GM21737 (cell line): ENCODE results near the gene WWTR1.

ENCODE experiments used
- ATAC-seq: cut with Tn5 transposase; IDR thresholded peaks from one replicate; pipeline ENCODE4 v1.9.1; 2021; ENCODE audit warnings: mild to moderate bottlenecking, moderate library complexity; ENCODE audit not compliant: unreplicated experiment

Gene WWTR1

GRCh38 chr3:149657926-149658743, at the start of gene WWTR1:
Gene WWTR1, minus strand, starts transcription at chr3:149658025. Its CDS starts 719 bp downstream, at chr3:149657306.
- ATAC-seq: peak; percentile 77

DNA sequence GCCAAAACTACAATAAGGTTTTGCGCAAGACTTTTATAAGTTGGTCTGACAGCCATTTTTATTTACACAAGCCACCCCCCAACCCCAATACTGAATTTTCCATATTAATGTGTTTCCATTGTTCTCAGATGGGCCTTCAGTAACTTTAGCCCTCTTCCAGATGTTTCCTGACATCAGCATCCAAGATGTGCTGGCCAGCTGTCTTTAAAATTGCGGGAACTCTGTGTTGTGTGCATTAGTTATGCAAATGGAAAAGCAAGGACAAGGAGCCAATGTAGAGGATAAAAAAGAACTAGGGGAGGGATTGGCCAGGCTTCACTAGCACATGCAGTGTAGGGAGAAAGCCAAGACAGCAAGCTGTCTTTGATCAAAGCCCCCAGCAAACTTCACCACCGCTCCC, 49.1 kb upstream of the WWTR1 start:
- no peak for ATAC-seq

DNA sequence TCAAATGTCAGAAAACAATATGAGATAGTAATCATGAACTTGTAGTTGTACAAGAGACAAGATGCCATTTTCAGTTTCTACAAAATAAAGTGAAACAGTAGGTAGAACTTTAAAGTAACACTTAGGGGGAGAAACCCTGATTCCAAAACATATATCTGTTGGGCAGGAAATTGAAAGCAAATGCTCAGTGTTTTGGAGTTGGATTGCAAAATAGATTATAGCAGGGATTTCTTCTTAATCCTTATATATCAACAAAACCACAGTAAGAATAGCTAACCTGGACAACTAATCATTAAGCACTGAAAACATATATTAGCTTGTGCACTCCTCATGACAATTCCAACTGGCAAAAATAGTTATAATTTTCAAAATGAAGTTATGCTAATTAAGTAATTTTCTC, 47.6 kb upstream of the WWTR1 start:
- ATAC-seq: no peak

- ATAC-seq: no peak
These were observed 45.6 kb upstream of the WWTR1 start for GRCh38 chr3:149703466-149703865.

DNA sequence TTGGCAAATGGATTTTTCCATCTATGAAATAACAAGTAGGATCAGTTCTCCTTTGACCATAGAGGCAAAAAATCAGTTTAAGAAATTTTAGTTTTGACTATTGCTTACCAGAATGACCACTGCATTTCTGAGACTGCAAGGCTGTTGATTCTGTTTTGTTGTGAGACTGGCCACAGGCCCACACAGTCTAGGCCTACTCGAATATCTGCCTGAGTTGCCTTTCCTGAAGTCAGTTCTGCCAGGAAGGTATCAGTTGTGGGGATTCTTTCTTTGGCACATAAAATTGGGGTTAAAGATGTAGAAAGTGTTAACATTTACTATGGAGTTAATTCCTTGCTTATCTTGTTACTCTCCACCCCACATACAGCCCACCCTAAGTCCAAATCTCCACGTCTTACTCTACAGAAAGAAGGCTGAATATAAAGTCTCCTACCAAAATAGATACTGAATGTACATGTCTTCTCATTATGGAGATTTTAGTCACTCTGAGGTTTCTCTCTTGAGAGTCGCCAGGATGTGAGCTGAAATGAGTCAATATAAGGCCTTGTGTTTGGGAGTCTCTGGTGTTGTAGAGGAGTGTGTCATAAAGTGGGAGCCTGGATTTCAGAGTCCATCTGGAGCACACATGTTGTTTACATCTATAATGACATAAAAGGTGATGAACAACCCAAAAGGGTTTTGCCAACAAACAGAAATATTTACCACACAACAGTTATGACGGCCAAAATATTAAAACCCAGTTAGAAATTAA, 45.0 kb upstream of the WWTR1 start:
- no peak for ATAC-seq

DNA sequence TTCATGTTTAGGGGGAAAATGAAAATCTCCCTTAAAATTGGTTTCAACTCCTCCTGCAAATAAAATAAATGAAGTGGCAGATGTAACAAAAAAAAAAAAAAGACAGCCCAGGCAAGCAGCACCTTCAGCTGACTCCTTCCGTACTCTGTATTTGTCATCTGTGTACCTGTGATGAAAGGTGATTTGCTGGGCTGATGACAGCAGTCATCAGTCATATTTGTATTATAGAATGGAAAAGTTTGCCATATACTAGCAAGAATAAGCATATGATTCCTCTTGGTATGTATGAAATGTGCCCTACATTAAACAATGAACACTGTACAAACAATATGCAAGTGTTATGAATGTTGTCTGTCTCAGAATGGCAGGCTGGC, 44.1 kb upstream of the WWTR1 start:
- ATAC-seq: no peak

- no peak for ATAC-seq
These were observed 43.6 kb upstream of the WWTR1 start for GRCh38 chr3:149701206-149701976.

DNA sequence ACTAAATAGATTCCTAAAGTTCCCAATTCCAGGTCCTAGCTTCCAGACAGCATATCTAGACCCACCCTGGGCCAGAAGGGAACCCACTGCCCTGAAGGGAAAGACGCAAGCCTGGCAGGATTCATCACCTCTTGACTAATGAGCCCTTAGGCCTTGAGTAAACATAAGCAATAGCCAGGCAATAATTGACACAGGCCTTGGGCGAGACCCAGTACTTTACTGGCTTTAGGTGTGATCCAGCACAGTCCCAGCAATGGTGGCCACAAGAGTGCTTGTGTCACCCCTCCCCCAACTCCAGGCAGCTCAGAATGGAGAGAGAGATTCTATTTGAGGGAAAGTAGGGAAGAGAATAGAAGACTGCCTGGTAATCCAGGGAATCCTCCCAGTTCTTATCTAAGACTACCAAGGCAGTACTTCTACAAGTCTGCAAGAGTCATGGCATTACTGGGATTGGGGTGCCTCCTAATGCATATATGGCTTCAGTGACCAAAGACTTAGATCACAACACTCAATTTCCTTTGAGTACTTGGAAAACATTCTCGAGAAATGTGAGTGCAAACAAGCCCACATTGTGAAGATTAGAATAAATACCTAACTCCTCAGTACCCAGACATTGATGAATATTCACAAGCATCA, 30.4 kb upstream of the WWTR1 start:
- no peak for ATAC-seq

- ATAC-seq: no peak
These were observed 29.2 kb upstream of the WWTR1 start for GRCh38 chr3:149686996-149687395.

DNA sequence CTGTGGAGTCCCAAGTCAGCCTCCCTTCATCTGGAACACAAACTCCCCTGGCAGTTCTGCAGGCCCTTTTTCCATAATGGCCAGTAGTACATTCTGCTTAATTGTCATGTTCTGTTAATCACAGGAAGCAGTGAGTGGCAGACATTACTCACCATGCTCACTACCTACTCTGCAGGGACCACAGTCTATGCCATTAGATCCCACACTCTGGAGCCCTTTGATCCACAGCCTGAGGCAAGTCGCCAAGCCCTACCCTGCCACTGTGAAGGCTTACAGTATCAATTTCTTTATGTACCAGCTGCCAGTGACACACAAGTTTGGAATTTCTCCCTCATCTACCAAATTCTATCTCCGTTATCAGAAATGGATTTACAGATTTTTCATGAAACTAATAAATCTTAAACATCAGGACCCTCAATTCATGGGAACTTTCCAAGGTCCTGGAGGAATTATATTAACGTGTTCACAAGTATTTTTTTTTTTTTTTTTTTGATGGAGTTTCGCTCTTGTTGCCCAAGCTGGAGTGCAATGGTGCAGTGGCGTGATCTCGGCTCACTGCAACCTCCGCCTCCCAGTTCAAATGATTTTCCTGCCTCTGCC, 20.6 kb upstream of the WWTR1 start:
- ATAC-seq: no peak

- ATAC-seq: no peak
These were observed 15.6 kb upstream of the WWTR1 start for GRCh38 chr3:149673393-149673792.

GRCh38 chr3:149670742-149671492, 13.1 kb upstream of the WWTR1 start:
- ATAC-seq: no peak

- ATAC-seq: no peak
These were observed 9.8 kb upstream of the WWTR1 start for GRCh38 chr3:149667576-149667975.

GRCh38 chr3:149663966-149664365, 6.1 kb upstream of the WWTR1 start:
- no peak for ATAC-seq

DNA sequence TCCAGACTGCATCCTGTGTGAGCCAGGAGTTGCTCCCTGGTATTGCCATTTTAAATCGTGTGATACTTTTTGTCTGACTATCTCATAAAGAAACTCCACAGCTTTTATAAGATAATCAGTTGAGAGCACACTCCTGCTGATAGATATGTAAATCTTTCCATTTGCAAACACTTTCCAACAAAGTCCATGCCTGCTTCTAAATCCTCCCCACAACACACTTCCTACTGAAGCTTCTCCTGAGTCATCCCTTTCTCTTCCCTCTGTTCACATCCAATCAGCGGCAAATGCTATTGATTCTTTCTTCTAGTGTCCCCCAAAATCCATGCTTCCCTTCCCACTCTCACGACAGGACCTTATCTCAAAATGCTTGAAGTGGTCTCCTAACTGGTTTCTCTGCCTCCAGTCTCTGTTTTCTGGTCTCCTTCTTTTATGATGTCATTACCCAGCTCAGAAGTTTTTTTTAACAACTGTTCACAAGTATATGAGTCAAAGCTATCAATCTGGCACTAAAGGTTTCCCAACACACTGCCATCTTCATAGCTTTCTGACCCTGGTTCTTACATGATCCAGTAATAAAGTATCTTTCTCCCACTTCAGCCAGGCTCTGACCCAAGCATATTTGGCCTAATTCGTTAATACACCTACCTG, 4.5 kb upstream of the WWTR1 start:
- no peak for ATAC-seq

DNA sequence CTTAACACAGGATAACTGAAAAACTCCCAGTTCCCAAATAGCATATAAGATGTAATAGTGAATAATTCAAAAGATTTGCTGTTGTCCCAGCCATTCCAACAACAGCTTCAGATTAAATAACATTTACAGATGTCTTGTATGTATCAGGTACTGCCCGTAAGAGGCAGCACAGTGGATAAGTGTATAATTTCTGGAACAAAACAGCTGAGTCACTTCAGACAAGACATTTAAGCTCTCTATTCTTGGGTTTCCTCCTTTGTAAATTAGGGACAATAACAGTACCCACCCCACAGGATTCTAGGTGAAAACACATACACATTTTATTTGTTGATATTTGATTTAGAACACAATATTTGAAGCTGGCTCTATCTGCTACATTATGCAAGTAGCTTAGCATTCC, 2.6 kb upstream of the WWTR1 start:
- no peak for ATAC-seq

DNA sequence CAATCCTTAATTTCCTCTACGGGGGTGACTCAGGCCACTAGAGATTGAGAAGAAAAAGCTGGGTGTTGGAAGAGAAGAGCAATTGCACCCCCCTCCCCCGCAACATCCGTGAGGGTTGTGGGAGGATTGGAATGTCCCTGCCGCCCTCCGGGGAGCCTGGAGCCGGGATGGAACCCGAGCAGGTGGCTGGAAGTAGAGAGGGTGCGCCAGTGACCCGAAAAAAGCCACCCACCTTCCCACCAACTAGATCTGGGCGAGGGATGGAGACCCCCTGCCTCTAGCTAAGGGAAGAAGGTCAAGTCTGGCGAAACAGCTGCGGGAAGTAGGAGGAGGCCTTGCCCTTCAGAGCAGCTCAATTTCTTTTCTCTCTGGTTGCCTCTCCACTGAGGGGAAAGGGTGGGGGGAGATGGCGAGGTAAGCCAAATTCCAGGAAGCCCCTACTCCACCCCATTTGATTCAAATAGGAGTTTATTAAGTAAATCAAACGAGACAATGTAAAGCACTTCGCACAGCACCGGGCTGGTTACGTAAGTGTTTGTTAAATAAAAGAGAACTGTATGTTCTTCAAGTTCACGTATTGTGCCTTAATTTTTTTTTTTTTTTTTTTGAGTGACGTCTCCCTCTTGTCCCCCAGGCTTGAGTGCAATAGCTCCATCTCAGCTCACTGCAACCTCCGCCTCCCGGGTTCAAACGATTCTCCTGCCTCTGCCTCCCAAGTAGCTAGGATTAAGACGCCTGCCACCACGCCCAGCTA, 1.1 kb upstream of the WWTR1 start:
- ATAC-seq: no peak

DNA sequence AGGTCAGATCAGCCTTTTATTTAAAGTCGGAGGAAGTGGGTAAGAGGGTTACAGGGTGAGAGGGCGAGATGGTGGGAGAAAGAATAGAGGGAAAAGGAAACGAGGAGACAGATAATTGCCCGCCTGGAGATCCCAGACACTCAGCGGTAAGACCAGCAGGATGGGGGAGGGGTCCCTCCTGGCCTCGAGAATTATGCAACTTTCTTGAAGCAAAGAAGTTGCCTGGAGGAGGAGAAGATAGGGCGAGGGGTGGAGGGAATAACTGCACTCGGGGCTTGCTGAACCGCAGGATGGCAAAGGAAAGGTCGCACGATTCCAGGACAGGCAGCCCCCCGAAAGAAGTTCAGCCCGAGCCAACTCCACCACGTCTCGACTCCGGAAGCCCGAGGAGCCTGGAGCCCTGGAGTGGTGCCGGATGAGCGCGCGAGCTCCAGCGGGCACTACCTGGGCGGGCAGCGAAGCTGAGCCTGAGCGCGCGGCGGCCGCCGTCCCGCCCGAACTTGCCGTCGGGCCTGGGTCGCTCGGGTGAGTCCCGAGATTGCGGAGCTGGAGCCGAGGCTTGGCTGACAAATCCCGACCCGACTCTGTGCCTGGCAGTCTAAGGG, 402 bp downstream of the WWTR1 start:
- ATAC-seq: peak; percentile 26
